ENCODE measurements around the gene UPF3A.
"Not testable (repeated sequence)": the region's sequence is repeated elsewhere in the genome, so short reads cannot be mapped to it uniquely, and the experiment has no call there.

DNA sequence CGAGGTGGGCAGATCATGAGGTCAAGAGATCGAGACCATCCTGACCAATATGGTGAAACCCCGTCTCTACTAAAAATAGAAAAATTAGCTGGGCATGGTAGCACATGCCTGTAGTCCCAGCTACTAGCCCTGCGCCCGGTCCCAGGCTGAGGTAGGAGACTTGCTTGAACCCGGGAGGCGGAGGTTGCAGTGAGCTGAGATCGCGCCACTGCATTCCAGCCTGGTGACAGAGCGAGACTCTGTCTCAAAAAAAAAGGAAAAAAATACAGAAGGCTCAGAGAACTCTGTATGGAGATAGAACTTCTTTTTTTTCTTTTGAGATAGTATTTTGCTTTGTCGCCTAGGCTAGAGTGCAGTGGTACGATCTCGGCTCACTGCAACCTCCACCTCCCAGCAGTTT lies 17.1 kb upstream of the UPF3A start:
- TF ChIP-seq, protein P1, sequence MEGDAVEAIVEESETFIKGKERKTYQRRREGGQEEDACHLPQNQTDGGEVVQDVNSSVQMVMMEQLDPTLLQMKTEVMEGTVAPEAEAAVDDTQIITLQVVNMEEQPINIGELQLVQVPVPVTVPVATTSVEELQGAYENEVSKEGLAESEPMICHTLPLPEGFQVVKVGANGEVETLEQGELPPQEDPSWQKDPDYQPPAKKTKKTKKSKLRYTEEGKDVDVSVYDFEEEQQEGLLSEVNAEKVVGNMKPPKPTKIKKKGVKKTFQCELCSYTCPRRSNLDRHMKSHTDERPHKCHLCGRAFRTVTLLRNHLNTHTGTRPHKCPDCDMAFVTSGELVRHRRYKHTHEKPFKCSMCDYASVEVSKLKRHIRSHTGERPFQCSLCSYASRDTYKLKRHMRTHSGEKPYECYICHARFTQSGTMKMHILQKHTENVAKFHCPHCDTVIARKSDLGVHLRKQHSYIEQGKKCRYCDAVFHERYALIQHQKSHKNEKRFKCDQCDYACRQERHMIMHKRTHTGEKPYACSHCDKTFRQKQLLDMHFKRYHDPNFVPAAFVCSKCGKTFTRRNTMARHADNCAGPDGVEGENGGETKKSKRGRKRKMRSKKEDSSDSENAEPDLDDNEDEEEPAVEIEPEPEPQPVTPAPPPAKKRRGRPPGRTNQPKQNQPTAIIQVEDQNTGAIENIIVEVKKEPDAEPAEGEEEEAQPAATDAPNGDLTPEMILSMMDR (conservative IDR thresholded peaks at IDR 0.05; ENCODE audit: low read length) = not testable (repeated sequence)
- TF ChIP-seq EZH2phosphoT487 (IDR thresholded peaks at IDR 0.05; ENCODE audit: borderline replicate concordance) = not testable (repeated sequence)

Measured in Loucy (cell line).